ENCODE measurements around the gene LRIG2. TPM values are rescaled to one million over a fixed set of nuclear protein-coding genes. Genes with fewer than 3 reads are reported as not detected.

LRIG2 gene
- total and polyA plus RNA-seq, 2 of the 13 experiments (the other 11 are each of a cell fraction or from before 2014, with no cell fraction given) = 8.1 to 12.2 TPM

- no peak for TF ChIP-seq RARG (CRISPR knock-in tag; IDR thresholded peaks at IDR 0.05; ENCODE audit: low read depth)
- TF ChIP-seq ZNF33A (CRISPR knock-in tag; IDR thresholded peaks at IDR 0.05; ENCODE audit: borderline replicate concordance) = no peak
- no peak; the same call in 1 of the 2 replicates for TF ChIP-seq MXD3 (CRISPR knock-in tag; IDR thresholded peaks at IDR 0.05)
- TF ChIP-seq THYN1 (CRISPR knock-in tag; IDR thresholded peaks at IDR 0.05; ENCODE audit: borderline replicate concordance, low read depth) = no peak
- TF ChIP-seq ARHGAP35 (CRISPR knock-in tag; IDR thresholded peaks at IDR 0.05; ENCODE audit: borderline replicate concordance) = 0 out of 2 replicates have a peak, but pooled peaks have one; percentile 14
- TF ChIP-seq ZBTB20 (CRISPR knock-in tag; IDR thresholded peaks at IDR 0.05; ENCODE audit: borderline replicate concordance, low read depth) = no peak
- no peak for TF ChIP-seq ZKSCAN1 (IDR thresholded peaks at IDR 0.05; ENCODE audit: low read length)
- TF ChIP-seq MTERF4 (CRISPR knock-in tag; IDR thresholded peaks at IDR 0.05) = no peak
- TF ChIP-seq ZNF644 (CRISPR knock-in tag; IDR thresholded peaks at IDR 0.05; ENCODE audit: low read depth) = no peak
- no peak for TF ChIP-seq RAD51 (IDR thresholded peaks at IDR 0.05; ENCODE audit: borderline replicate concordance)
- TF ChIP-seq ZNF546 (CRISPR knock-in tag; conservative IDR thresholded peaks at IDR 0.05) = 0 out of 2 replicates have a peak, but pooled peaks have one; percentile 58
- no peak for TF ChIP-seq TFDP2 (CRISPR knock-in tag; IDR thresholded peaks at IDR 0.05)
- TF ChIP-seq CBX2 (IDR thresholded peaks at IDR 0.05; ENCODE audit: low read depth, low read length) = no peak
- TF ChIP-seq CBX2 (CRISPR knock-in tag; IDR thresholded peaks at IDR 0.05; ENCODE audit: low read depth) = no peak
- TF ChIP-seq KDM3A (CRISPR knock-in tag; IDR thresholded peaks at IDR 0.05; ENCODE audit: low read depth) = no peak
- TF ChIP-seq ZBTB38 (CRISPR knock-in tag; IDR thresholded peaks at IDR 0.05) = no peak
- TF ChIP-seq ZNF629 (CRISPR knock-in tag; conservative IDR thresholded peaks at IDR 0.05) = no peak; the same call in 1 of the 2 replicates
- no peak for TF ChIP-seq THAP9 (CRISPR knock-in tag; IDR thresholded peaks at IDR 0.05; ENCODE audit: borderline replicate concordance)
- TF ChIP-seq ZNF256 (CRISPR knock-in tag; conservative IDR thresholded peaks at IDR 0.05) = no peak; the same call in 1 of the 2 replicates
- no peak for TF ChIP-seq MAFF (IDR thresholded peaks at IDR 0.05; ENCODE audit: low read depth, low read length)
- TF ChIP-seq ZBTB1 (CRISPR knock-in tag; IDR thresholded peaks at IDR 0.05; ENCODE audit: borderline replicate concordance) = no peak
- TF ChIP-seq STAT5B (CRISPR knock-in tag; IDR thresholded peaks at IDR 0.05) = no peak
- no peak for TF ChIP-seq ZNF550 (CRISPR knock-in tag; IDR thresholded peaks at IDR 0.05; ENCODE audit: borderline replicate concordance)
- no peak for TF ChIP-seq PBX3 (CRISPR knock-in tag; IDR thresholded peaks at IDR 0.05; ENCODE audit: borderline replicate concordance)
- no peak for TF ChIP-seq ZNF251 (CRISPR knock-in tag; IDR thresholded peaks at IDR 0.05)
Measured at GRCh38 chr1:113073479-113073950, 517 bp downstream of the LRIG2 start (continued).

All from HepG2 (cell line).